Left lung (tissue), 10 donors: Measurements from ENCODE around the gene DGCR2. TPM values are rescaled to one million over a fixed set of nuclear protein-coding genes. Genes with fewer than 3 reads are reported as not detected.

Experiments used
- ATAC-seq: fragments of 200-7000 bp; cut with Tn5 transposase; one replicate; pipeline ENCODE4 v1.9.1; 2020; ENCODE audit warnings: moderate library complexity
- DNase-seq, 4 donors: peaks; one replicate each; pipeline ENCODE4 v3.0.0-alpha.2; 2013 to 2020
- H3K27ac ChIP-seq, 2 donors: fragments of 200-600 bp; sonication (generic) in 1 of 2; one replicate each; pipeline versions ENCODE4 v1.5.0 to v1.8.0; 2020 to 2021
- H3K27me3 ChIP-seq, 2 donors: fragments of 200-600 bp; sonication (generic) in 1 of 2; one replicate each; pipeline versions ENCODE4 v1.5.0 to v1.8.0; 2020 to 2021
- H3K36me3 ChIP-seq, 2 donors: fragments of 200-600 bp; sonication (generic) in 1 of 2; one replicate each; pipeline versions ENCODE4 v1.5.0 to v1.8.0; 2020 to 2021
- H3K4me1 ChIP-seq, 2 donors: fragments of 200-600 bp; one replicate each; pipeline ENCODE4 v1.8.0; 2021
- H3K4me3 ChIP-seq, 2 donors: fragments of 200-600 bp; sonication (generic) in 1 of 2; one replicate each; pipeline versions ENCODE4 v1.5.0 to v1.8.0; 2020 to 2021; ENCODE audit warnings: mild to moderate bottlenecking in 1 of 2
- H3K9me3 ChIP-seq, 2 donors: fragments of 200-600 bp; sonication (generic) in 1 of 2; one replicate each; pipeline versions ENCODE4 v1.5.0 to v1.8.0; 2020 to 2021
- CTCF ChIP-seq, 2 donors: fragments of 200-600 bp; sonication (generic) in 1 of 2; IDR thresholded peaks; one replicate each; pipeline versions ENCODE4 v1.5.0 to v1.8.0; 2021; ENCODE audit warnings: antibody characterized with exemption in 2 of 2
- intact Hi-C, 2 donors: fragments of 100-400 bp; cut with DNase I; formaldehyde crosslinking; loops; one replicate each; pipeline versions ENCODE4 v1.11.2 to v1.14.2; 2022
- polyA plus RNA-seq, 6 donors: library from polyadenylated mRNA; unstranded; fragments of 120-200 nt; gene quantifications; one replicate each; pipeline ENCODE4 v1.2.1, GENCODE V29; 2013; ENCODE audit not compliant: insufficient read length in 6 of 6
- total RNA-seq, 2 donors: library from RNA; stranded (reverse); fragmentation: NEBNext Ultra II Directional; extraction: Animal tissue kit (Norgen Biotek cat#: 25700); gene quantifications; one replicate each; pipeline ENCODE4 v1.2.1, GENCODE V29; 2021
- donor health status: DM: no; HTN: yes; CAD: no.
- donor health status: DM: no; HTN: no; CAD: no.

Gene DGCR2
- total and polyA plus RNA-seq, 8 donors = 55.8 to 87.0 (median 68.2) TPM

GRCh38 chr22:19149047-19149883 lies 27.1 kb upstream of the DGCR2 start:
- H3K4me3 ChIP-seq = peak overlapping the region in 1 of 2 donors; percentile 29
- no peaks in the 10 kb centered on the region for H3K9me3 ChIP-seq
- no peak for ATAC-seq
- H3K4me1 ChIP-seq = peaks cover 3 to 16% of the 10 kb centered on the region in 2 donors
- H3K27ac ChIP-seq = no peak overlapping the region
- TF ChIP-seq CTCF (IDR thresholded peaks at IDR 0.05) = no peak
- peak in 2 of 4 donors; percentile 16 to 80 for DNase-seq
- H3K27me3 ChIP-seq = peaks cover 43 to 74% of the 10 kb centered on the region in 2 donors
- intact Hi-C loops = no loop called here
- H3K36me3 ChIP-seq = no peaks in the 10 kb centered on the region

DNA sequence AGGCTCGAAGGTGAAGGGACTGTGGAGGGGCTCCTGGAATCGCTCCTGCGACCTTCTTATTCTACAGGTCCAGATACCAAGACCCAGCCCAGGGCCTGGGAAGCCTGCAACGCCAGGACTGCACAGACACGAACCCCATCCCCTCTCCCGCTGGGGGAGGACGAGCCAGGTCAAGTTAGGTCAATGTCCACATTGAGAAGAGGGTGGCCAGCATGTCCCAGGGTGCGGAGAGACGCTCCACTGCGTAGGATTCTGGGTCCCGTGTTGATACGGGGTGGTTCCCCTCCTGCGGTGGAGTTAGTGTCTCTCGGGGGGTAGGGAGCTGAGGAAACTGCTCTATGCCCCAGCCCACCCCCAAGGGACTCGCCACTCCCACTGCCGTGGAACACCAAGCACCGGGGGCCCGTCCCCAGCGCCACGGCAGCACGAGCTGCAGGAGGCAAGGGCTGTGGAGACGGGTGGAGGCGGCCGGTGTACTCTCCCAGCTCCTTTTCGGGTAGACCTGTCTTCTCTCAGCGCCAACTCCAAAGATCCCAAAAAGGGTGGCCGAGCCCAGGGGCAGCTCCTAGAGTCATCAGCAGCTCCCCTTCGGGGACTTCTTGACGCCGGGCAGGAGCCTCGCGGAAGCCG lies 26.3 kb upstream of the DGCR2 start:
- Histone ChIP-seq H3K27ac (no peak overlapping the region), H3K27me3 (peaks cover 43 to 66% of the 10 kb centered on the region in 2 donors), H3K4me1 (peaks cover 7 to 21% of the 10 kb centered on the region in 2 donors), H3K4me3 (no peak overlapping the region), H3K9me3 (no peaks in the 10 kb centered on the region), H3K36me3 (no peaks in the 10 kb centered on the region)
- ATAC-seq = no peak
- intact Hi-C loops = no loop called here
- DNase-seq = peak in 1 of 4 donors; percentile 80
- no peak for TF ChIP-seq CTCF (IDR thresholded peaks at IDR 0.05)

DNA sequence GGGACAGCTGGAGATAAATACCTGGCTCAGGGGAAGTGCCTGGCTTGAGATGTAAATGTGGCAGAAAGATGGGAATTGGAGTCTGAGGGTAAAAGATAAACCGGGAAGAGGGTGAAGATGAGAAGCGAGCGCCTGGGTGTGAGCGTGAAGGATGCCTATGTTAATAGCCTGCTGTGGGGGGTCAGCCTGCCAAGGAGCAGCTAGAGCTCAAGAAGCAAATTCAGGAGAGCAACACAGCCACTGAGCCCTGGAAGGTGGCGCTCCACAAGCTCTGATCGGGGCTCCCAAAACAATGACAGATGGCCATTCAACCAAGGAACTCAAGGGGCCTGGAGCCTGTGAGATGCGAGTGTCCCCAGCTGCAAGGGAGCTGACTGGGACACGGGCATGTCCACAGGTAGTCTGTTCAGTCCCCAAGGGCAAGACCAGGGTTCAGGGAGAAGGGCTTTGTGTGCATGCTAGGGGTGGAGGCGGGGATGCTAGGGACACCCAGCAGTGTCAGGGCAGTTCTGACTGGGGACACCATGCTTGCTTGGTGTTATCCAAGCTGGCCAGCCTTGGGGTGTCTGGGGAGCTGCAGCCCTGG lies 25.1 kb upstream of the DGCR2 start:
- DNase-seq (no peak), ATAC-seq (no peak)
- Histone ChIP-seq H3K4me3 (no peak overlapping the region), H3K4me1 (peaks cover 9 to 30% of the 10 kb centered on the region in 2 donors), H3K9me3 (no peaks in the 10 kb centered on the region), H3K36me3 (peaks cover 0 to 6% of the 10 kb centered on the region in 2 donors), H3K27ac (no peak overlapping the region), H3K27me3 (peaks cover 42 to 54% of the 10 kb centered on the region in 2 donors)
- TF ChIP-seq CTCF (IDR thresholded peaks at IDR 0.05) = no peak
- intact Hi-C loops = no loop called here

DNA sequence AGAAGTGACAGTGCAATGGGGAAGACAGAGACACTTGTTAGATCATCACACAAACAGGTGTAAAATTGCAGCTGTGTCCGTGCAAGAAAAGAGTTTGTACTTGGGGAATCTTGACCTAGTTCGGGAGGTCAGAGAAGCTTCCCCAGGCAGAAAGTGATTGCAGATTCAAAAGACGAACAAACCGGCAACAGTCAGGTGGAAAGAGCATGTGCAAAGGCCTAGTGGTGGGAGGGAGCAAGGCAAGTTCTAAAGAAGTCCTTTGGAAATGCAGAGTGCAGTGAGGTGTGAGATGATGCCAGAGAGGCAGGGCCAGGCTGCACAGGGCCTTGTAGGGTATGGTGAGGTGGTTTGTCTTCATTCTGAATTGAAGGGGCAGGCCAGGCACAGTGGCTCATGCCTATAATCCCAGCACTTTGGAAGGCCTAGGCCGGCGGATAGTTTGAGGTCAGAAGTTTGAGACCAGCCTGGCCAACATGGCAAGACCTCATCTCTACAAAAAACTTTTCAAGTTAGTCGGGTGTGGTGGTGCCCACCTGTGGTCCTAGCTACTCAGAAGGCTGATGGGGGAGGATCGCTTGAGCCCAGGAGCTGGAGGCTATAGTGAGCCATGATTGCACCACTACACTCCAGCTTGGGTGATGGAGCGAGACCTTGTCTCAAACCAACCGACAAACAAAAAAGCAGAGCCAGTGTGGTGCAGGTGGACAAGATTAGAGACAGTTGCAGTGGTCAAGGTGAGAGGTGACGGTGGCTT lies 24.2 kb upstream of the DGCR2 start:
- peaks cover 33 to 45% of the 10 kb centered on the region in 2 donors for H3K27me3 ChIP-seq
- no peak for TF ChIP-seq CTCF (IDR thresholded peaks at IDR 0.05)
- H3K36me3 ChIP-seq = peaks cover 0 to 15% of the 10 kb centered on the region in 2 donors
- intact Hi-C loops = no loop called here
- DNase-seq (no peak), ATAC-seq (no peak)
- H3K4me3 ChIP-seq = no peak overlapping the region
- H3K4me1 ChIP-seq = peaks cover 9 to 30% of the 10 kb centered on the region in 2 donors
- no peak overlapping the region for H3K27ac ChIP-seq
- no peaks in the 10 kb centered on the region for H3K9me3 ChIP-seq
